ENCODE measurements around the gene EXOSC2. TPM values are rescaled to one million over a fixed set of nuclear protein-coding genes. Genes with fewer than 3 reads are reported as not detected.

Gene EXOSC2
- polyA plus RNA-seq, 2 donors: 14.3 to 17.4 TPM

- Histone ChIP-seq H3K36me3 (ENCODE audit: control insufficient read depth in 2 of 2, insufficient read depth in 2 of 2, low read length in 1 of 2) (peaks cover 9 to 13% of the 10 kb centered on the region in 2 donors), H3K27ac (ENCODE audit: low read depth in 2 of 2, low read length in 1 of 2) (no peak overlapping the region), H3K27me3 (ENCODE audit: control insufficient read depth in 1 of 2, insufficient read depth in 2 of 2, low read length in 2 of 2) (no peaks in the 10 kb centered on the region), H3K4me3 (ENCODE audit: low read depth in 1 of 2, low read length in 2 of 2) (no peak overlapping the region), H3K9me3 (ENCODE audit: control insufficient read depth in 2 of 2, insufficient read depth in 1 of 2, low read depth in 1 of 2, low read length in 1 of 2) (no peaks in the 10 kb centered on the region), H3K4me1 (ENCODE audit: control insufficient read depth in 2 of 2, insufficient read depth in 2 of 2, low read length in 1 of 2) (no peaks in the 10 kb centered on the region)
- WGBS, 2 donors: 53 to 55% methylated on average over 9 of the region's 9 CpGs
Observed at GRCh38 chr9:130707225-130707976, 13.8 kb downstream of the EXOSC2 start.

- H3K27me3 ChIP-seq (ENCODE audit: control insufficient read depth in 1 of 2, insufficient read depth in 2 of 2, low read length in 2 of 2): no peaks in the 10 kb centered on the region
- peaks cover 0 to 5% of the 10 kb centered on the region in 2 donors for H3K36me3 ChIP-seq (ENCODE audit: control insufficient read depth in 2 of 2, insufficient read depth in 2 of 2, low read length in 1 of 2)
- no peak overlapping the region for H3K4me3 ChIP-seq (ENCODE audit: low read depth in 1 of 2, low read length in 2 of 2)
- H3K9me3 ChIP-seq (ENCODE audit: control insufficient read depth in 2 of 2, insufficient read depth in 1 of 2, low read depth in 1 of 2, low read length in 1 of 2): no peaks in the 10 kb centered on the region
- 80 to 83% methylated on average over 8 of the region's 8 CpGs for WGBS, 2 donors
- peaks cover 0 to 3% of the 10 kb centered on the region in 2 donors for H3K4me1 ChIP-seq (ENCODE audit: control insufficient read depth in 2 of 2, insufficient read depth in 2 of 2, low read length in 1 of 2)
- no peak overlapping the region for H3K27ac ChIP-seq (ENCODE audit: low read depth in 2 of 2, low read length in 1 of 2)
Observed at GRCh38 chr9:130710822-130711352, 17.3 kb downstream of the EXOSC2 start.

GRCh38 chr9:130711469-130711868, 17.9 kb downstream of the EXOSC2 start:
- 72 to 76% methylated on average over 8 of the region's 8 CpGs for WGBS, 2 donors
- H3K36me3 ChIP-seq (ENCODE audit: control insufficient read depth in 2 of 2, insufficient read depth in 2 of 2, low read length in 1 of 2): no peaks in the 10 kb centered on the region
- H3K27ac ChIP-seq (ENCODE audit: low read depth in 2 of 2, low read length in 1 of 2): no peak overlapping the region
- no peaks in the 10 kb centered on the region for H3K27me3 ChIP-seq (ENCODE audit: control insufficient read depth in 1 of 2, insufficient read depth in 2 of 2, low read length in 2 of 2)
- H3K4me3 ChIP-seq (ENCODE audit: low read depth in 1 of 2, low read length in 2 of 2): no peak overlapping the region
- H3K9me3 ChIP-seq (ENCODE audit: control insufficient read depth in 2 of 2, insufficient read depth in 1 of 2, low read depth in 1 of 2, low read length in 1 of 2): no peaks in the 10 kb centered on the region
- H3K4me1 ChIP-seq (ENCODE audit: control insufficient read depth in 2 of 2, insufficient read depth in 2 of 2, low read length in 1 of 2): peaks cover 0 to 3% of the 10 kb centered on the region in 2 donors

- Histone ChIP-seq H3K36me3 (ENCODE audit: control insufficient read depth in 2 of 2, insufficient read depth in 2 of 2, low read length in 1 of 2) (no peaks in the 10 kb centered on the region), H3K27ac (ENCODE audit: low read depth in 2 of 2, low read length in 1 of 2) (peak overlapping the region; percentile 98 to 99), H3K4me3 (ENCODE audit: low read depth in 1 of 2, low read length in 2 of 2) (peak overlapping the region; percentile 70 to 80), H3K4me1 (ENCODE audit: control insufficient read depth in 2 of 2, insufficient read depth in 2 of 2, low read length in 1 of 2) (peaks cover 0 to 3% of the 10 kb centered on the region in 2 donors), H3K9me3 (ENCODE audit: control insufficient read depth in 2 of 2, insufficient read depth in 1 of 2, low read depth in 1 of 2, low read length in 1 of 2) (no peaks in the 10 kb centered on the region), H3K27me3 (ENCODE audit: control insufficient read depth in 1 of 2, insufficient read depth in 2 of 2, low read length in 2 of 2) (no peaks in the 10 kb centered on the region)
- WGBS, 2 donors: 0% methylated on average over 64 to 68 of the region's 68 CpGs
Observed at GRCh38 chr9:130712564-130713285, 19.1 kb downstream of the EXOSC2 start.

- no peaks in the 10 kb centered on the region for H3K9me3 ChIP-seq (ENCODE audit: control insufficient read depth in 2 of 2, insufficient read depth in 1 of 2, low read depth in 1 of 2, low read length in 1 of 2)
- peak overlapping the region; percentile 98 to 99 for H3K27ac ChIP-seq (ENCODE audit: low read depth in 2 of 2, low read length in 1 of 2)
- no peaks in the 10 kb centered on the region for H3K27me3 ChIP-seq (ENCODE audit: control insufficient read depth in 1 of 2, insufficient read depth in 2 of 2, low read length in 2 of 2)
- peaks cover 0 to 3% of the 10 kb centered on the region in 2 donors for H3K4me1 ChIP-seq (ENCODE audit: control insufficient read depth in 2 of 2, insufficient read depth in 2 of 2, low read length in 1 of 2)
- no peaks in the 10 kb centered on the region for H3K36me3 ChIP-seq (ENCODE audit: control insufficient read depth in 2 of 2, insufficient read depth in 2 of 2, low read length in 1 of 2)
- 0 to 1% methylated on average over 35 to 37 of the region's 37 CpGs for WGBS, 2 donors
- H3K4me3 ChIP-seq (ENCODE audit: low read depth in 1 of 2, low read length in 2 of 2): peak overlapping the region; percentile 70 to 80
Observed at GRCh38 chr9:130713286-130713960, 19.8 kb downstream of the EXOSC2 start.

GRCh38 chr9:130714586-130715110, 21.1 kb downstream of the EXOSC2 start:
- Histone ChIP-seq H3K9me3 (ENCODE audit: control insufficient read depth in 2 of 2, insufficient read depth in 1 of 2, low read depth in 1 of 2, low read length in 1 of 2) (no peaks in the 10 kb centered on the region), H3K27me3 (ENCODE audit: control insufficient read depth in 1 of 2, insufficient read depth in 2 of 2, low read length in 2 of 2) (no peaks in the 10 kb centered on the region), H3K4me1 (ENCODE audit: control insufficient read depth in 2 of 2, insufficient read depth in 2 of 2, low read length in 1 of 2) (peaks cover 0 to 3% of the 10 kb centered on the region in 2 donors), H3K27ac (ENCODE audit: low read depth in 2 of 2, low read length in 1 of 2) (peak overlapping the region in 1 of 2 donors; percentile 60), H3K4me3 (ENCODE audit: low read depth in 1 of 2, low read length in 2 of 2) (peak overlapping the region in 1 of 2 donors; percentile 70), H3K36me3 (ENCODE audit: control insufficient read depth in 2 of 2, insufficient read depth in 2 of 2, low read length in 1 of 2) (no peaks in the 10 kb centered on the region)
- 27% methylated on average over 7 of the region's 7 CpGs for whole genome bisulfite sequencing, 2 donors

GRCh38 chr9:130715270-130715669, 21.7 kb downstream of the EXOSC2 start:
- Histone ChIP-seq H3K36me3 (ENCODE audit: control insufficient read depth in 2 of 2, insufficient read depth in 2 of 2, low read length in 1 of 2) (no peaks in the 10 kb centered on the region), H3K27me3 (ENCODE audit: control insufficient read depth in 1 of 2, insufficient read depth in 2 of 2, low read length in 2 of 2) (no peaks in the 10 kb centered on the region), H3K4me1 (ENCODE audit: control insufficient read depth in 2 of 2, insufficient read depth in 2 of 2, low read length in 1 of 2) (peaks cover 0 to 3% of the 10 kb centered on the region in 2 donors), H3K9me3 (ENCODE audit: control insufficient read depth in 2 of 2, insufficient read depth in 1 of 2, low read depth in 1 of 2, low read length in 1 of 2) (no peaks in the 10 kb centered on the region), H3K4me3 (ENCODE audit: low read depth in 1 of 2, low read length in 2 of 2) (peak overlapping the region in 1 of 2 donors; percentile 70), H3K27ac (ENCODE audit: low read depth in 2 of 2, low read length in 1 of 2) (no peak overlapping the region)
- 21 to 23% methylated on average over 3 of the region's 3 CpGs for WGBS, 2 donors

- no peak overlapping the region for H3K27ac ChIP-seq (ENCODE audit: low read depth in 2 of 2, low read length in 1 of 2)
- 84 to 90% methylated on average over 3 of the region's 3 CpGs for WGBS, 2 donors
- H3K27me3 ChIP-seq (ENCODE audit: control insufficient read depth in 1 of 2, insufficient read depth in 2 of 2, low read length in 2 of 2): no peaks in the 10 kb centered on the region
- peaks cover 0 to 3% of the 10 kb centered on the region in 2 donors for H3K4me1 ChIP-seq (ENCODE audit: control insufficient read depth in 2 of 2, insufficient read depth in 2 of 2, low read length in 1 of 2)
- H3K9me3 ChIP-seq (ENCODE audit: control insufficient read depth in 2 of 2, insufficient read depth in 1 of 2, low read depth in 1 of 2, low read length in 1 of 2): no peaks in the 10 kb centered on the region
- no peak overlapping the region for H3K4me3 ChIP-seq (ENCODE audit: low read depth in 1 of 2, low read length in 2 of 2)
- H3K36me3 ChIP-seq (ENCODE audit: control insufficient read depth in 2 of 2, insufficient read depth in 2 of 2, low read length in 1 of 2): no peaks in the 10 kb centered on the region
Observed at GRCh38 chr9:130718562-130718961, 25.0 kb downstream of the EXOSC2 start.

GRCh38 chr9:130720762-130721161, 27.2 kb downstream of the EXOSC2 start:
- whole genome bisulfite sequencing, 2 donors: 95 to 98% methylated on average over 10 of the region's 10 CpGs
- H3K27ac ChIP-seq (ENCODE audit: low read depth in 2 of 2, low read length in 1 of 2): no peak overlapping the region
- H3K4me3 ChIP-seq (ENCODE audit: low read depth in 1 of 2, low read length in 2 of 2): no peak overlapping the region
- H3K4me1 ChIP-seq (ENCODE audit: control insufficient read depth in 2 of 2, insufficient read depth in 2 of 2, low read length in 1 of 2): no peaks in the 10 kb centered on the region
- no peaks in the 10 kb centered on the region for H3K9me3 ChIP-seq (ENCODE audit: control insufficient read depth in 2 of 2, insufficient read depth in 1 of 2, low read depth in 1 of 2, low read length in 1 of 2)
- H3K27me3 ChIP-seq (ENCODE audit: control insufficient read depth in 1 of 2, insufficient read depth in 2 of 2, low read length in 2 of 2): no peaks in the 10 kb centered on the region
- no peaks in the 10 kb centered on the region for H3K36me3 ChIP-seq (ENCODE audit: control insufficient read depth in 2 of 2, insufficient read depth in 2 of 2, low read length in 1 of 2)

All from esophagus (tissue), 2 donors.